Adrenal gland (tissue), 12 donors: Measurements from ENCODE around the gene RTEL1. TPM values are rescaled to one million over a fixed set of nuclear protein-coding genes. Genes with fewer than 3 reads are reported as not detected.

Experiments used
- DNase-seq, 7 donors: peaks; one replicate each; pipeline ENCODE4 v3.0.0-alpha.2; 2019 to 2020
- H3K27ac ChIP-seq, 5 donors: fragments of 200-600 bp; sonication (generic) in 4 of 5; 1 replicate in 3 of 5; 2 replicates in 2 of 5; pipeline versions ENCODE4 v1.5.1 to v1.8.0; 2016 to 2020; ENCODE audit warnings: mild to moderate bottlenecking in 1 of 5
- H3K27me3 ChIP-seq: fragments of 200-600 bp; 2 replicates; pipeline ENCODE4 v1.8.0; 2021
- H3K36me3 ChIP-seq, 2 donors: fragments of 200-600 bp; replicated peaks in 1 of 2; 1 replicate in 1 of 2; 2 replicates in 1 of 2; pipeline versions ENCODE4 v1.5.1 to v1.8.0; 2018 to 2022
- H3K4me1 ChIP-seq, 2 donors: fragments of 200-600 bp; replicated peaks in 1 of 2; 1 replicate in 1 of 2; 2 replicates in 1 of 2; pipeline versions ENCODE4 v1.5.1 to v1.8.0; 2018 to 2021
- H3K4me3 ChIP-seq, 4 donors: fragments of 200-600 bp; sonication (generic) in 3 of 4; one replicate each; pipeline ENCODE4 v1.5.1; 2016 to 2018
- H3K9me3 ChIP-seq, 3 donors: fragments of 200-600 bp; sonication (generic) in 1 of 3; replicated peaks in 1 of 3; 1 replicate in 2 of 3; 2 replicates in 1 of 3; pipeline versions ENCODE4 v1.5.1 to v1.8.0; 2016 to 2021
- POLR2A ChIP-seq, 2 donors: fragments of 450-650 bp; IDR thresholded peaks; one replicate each; pipeline ENCODE4 v1.6.1; 2017; ENCODE audit warnings: antibody characterized with exemption in 2 of 2, mild to moderate bottlenecking in 2 of 2, moderate library complexity in 1 of 2
- WGBS, 4 donors: extraction: QIAGEN DNeasy Blood & Tissue Kit in 2 of 4; methylation state at CpG; one replicate each; pipeline versions ENCODE4 v1.1.5 to v1.1.7; 2013 to 2017; 5-methylcytosine and 5-hydroxymethylcytosine counted together
- intact Hi-C, 2 donors: fragments of 100-400 bp; cut with DNase I; formaldehyde crosslinking; loops; one replicate each; pipeline versions ENCODE4 v1.14.1 to v1.15.0; 2022 to 2023
- polyA plus RNA-seq, 3 donors: library from polyadenylated mRNA; stranded (reverse); fragments of 200-250 nt in 2 of 3; fragments of 350-450 nt in 1 of 3; fragmentation: Illumina TruSeq in 1 of 3; extraction: RNeasy Lipid Tissue Mini Kit (QIAGEN cat#74804) in 1 of 3; gene quantifications; one replicate each; pipeline ENCODE4 v1.2.3, GENCODE V29; 2013 to 2014
- total RNA-seq, 9 donors: library from RNA; depleted of rRNA in 4 of 9; stranded (reverse); fragments of >200 nt in 4 of 9; fragments of 120-200 nt in 1 of 9; fragmentation: NEBNext Ultra II Directional in 1 of 9; extraction: Animal tissue kit (Norgen Biotek cat#: 25700) in 1 of 9; gene quantifications; one replicate each; pipeline versions ENCODE4 v1.1.0 to v1.2.4, GENCODE V29; 2013 to 2023
- TF ChIP-seq, protein P1 (sequence below), 6 experiments: fragments of 450-650 bp in 4 of 6; fragments of 200-600 bp in 2 of 6; sonication (generic) in 1 of 6; IDR thresholded peaks; 1 replicate in 5 of 6; 2 replicates in 1 of 6; pipeline versions ENCODE4 v1.5.1 to v1.8.0; 2016 to 2021; ENCODE audit warnings: antibody characterized with exemption in 6 of 6, mild to moderate bottlenecking in 2 of 6, moderate library complexity in 1 of 6
- donor health status: healthy with polysubstance abuse.
- donor health status: Bipolar disorder and iron deficiency.
- donor health status: DM: yes; HTN: yes; CAD: no.
- donor health status: DM: no; HTN: no; CAD: no.
- donor health status: DM: no; HTN: no; CAD: no.
- donor health status: DM: yes; HTN: yes; CAD: no.

RTEL1 gene
- total and polyA plus RNA-seq, 12 donors, result 9.4 to 110 (median 32.1) TPM

DNA sequence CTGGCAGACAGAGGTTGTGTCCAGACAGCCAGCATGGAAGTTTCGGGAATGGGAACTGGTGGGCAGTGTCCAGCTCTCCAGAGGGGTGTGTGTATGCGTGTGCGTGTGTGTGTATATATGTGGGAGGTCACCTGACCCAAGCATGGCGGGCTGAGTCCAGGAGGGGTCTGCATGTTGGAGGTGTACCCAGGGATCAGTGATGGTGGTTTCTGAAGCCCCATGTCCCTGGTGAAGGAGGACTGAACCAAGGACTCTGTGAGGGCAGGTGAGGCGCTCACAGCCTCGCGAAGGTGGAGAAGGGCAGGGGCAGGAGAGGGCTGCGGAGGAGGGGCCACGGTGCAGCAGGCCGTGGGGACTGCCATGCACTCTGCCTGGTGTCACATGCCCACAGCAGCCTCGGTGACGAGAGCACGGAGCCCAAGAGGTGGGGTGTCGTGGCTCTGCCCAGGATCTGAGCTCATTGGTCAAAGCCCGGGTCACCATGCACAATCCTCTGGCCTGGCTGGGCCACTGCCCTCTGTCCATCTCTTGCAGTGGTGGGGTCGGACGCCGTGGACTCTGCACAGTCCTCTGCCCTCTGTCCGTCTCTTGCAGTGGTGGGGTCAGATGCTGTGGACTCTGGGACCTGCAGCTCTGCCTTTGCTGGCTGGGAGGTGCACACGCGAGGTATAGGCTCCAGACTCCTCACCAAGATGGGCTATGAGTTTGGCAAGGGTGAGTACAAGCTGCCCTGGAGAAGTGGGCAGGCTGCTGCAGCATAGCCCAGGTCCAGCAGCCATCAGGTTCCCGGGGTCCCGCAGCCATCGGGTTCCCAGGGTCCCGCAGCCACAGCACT lies 76.2 kb downstream of the RTEL1 start:
- H3K36me3 ChIP-seq, result peaks cover 0 to 24% of the 10 kb centered on the region in 2 donors
- no peak overlapping the region for H3K4me3 ChIP-seq
- H3K27ac ChIP-seq, result no peak overlapping the region
- peak in 1 of 7 donors; percentile 21 for DNase-seq
- WGBS, 4 donors, result 92 to 100% (median 93%) methylated on average over 6 to 25 of the region's 25 CpGs
- peaks cover 23 to 26% of the 10 kb centered on the region in 2 donors for H3K4me1 ChIP-seq
- intact Hi-C loops, result no loop called here
- H3K9me3 ChIP-seq, result no peaks in the 10 kb centered on the region
- TF ChIP-seq POLR2A (IDR thresholded peaks at IDR 0.05), result no peak
- TF ChIP-seq, protein P1, sequence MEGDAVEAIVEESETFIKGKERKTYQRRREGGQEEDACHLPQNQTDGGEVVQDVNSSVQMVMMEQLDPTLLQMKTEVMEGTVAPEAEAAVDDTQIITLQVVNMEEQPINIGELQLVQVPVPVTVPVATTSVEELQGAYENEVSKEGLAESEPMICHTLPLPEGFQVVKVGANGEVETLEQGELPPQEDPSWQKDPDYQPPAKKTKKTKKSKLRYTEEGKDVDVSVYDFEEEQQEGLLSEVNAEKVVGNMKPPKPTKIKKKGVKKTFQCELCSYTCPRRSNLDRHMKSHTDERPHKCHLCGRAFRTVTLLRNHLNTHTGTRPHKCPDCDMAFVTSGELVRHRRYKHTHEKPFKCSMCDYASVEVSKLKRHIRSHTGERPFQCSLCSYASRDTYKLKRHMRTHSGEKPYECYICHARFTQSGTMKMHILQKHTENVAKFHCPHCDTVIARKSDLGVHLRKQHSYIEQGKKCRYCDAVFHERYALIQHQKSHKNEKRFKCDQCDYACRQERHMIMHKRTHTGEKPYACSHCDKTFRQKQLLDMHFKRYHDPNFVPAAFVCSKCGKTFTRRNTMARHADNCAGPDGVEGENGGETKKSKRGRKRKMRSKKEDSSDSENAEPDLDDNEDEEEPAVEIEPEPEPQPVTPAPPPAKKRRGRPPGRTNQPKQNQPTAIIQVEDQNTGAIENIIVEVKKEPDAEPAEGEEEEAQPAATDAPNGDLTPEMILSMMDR (IDR thresholded peaks at IDR 0.05), result no peak
- no peaks in the 10 kb centered on the region for H3K27me3 ChIP-seq

DNA sequence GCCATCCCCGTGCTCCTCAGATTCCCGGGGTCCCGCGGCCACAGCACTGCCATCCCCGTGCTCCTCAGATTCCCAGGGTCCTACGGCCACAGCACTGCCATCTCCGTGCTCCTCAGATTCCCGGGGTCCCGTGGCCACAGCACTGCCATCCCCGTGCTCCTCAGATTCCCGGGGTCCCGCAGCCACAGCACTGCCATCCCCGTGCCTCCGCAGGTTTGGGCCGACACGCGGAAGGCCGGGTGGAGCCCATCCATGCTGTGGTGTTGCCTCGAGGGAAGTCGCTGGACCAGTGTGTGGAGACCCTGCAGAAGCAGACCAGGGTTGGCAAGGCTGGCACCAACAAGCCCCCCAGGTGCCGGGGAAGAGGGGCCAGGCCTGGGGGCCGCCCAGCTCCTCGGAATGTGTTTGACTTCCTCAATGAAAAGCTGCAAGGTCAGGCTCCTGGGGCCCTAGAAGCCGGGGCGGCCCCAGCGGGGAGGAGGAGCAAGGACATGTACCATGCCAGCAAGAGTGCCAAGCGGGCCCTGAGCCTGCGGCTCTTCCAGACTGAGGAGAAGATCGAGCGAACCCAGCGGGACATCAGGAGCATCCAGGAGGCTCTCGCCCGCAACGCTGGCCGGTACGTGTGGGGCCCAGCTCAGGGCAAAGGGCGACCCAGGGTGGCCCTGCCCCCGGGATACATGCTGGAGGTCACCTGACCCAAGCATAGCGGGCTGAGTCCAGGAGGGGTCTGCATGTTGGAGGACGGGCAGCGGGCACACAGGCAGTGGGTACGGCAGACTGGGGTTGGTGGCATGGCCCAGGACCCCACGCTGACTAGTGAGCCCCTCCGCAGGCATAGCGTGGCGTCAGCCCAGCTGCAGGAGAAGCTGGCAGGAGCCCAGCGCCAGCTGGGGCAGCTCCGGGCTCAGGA lies 77.1 kb downstream of the RTEL1 start:
- no peaks in the 10 kb centered on the region for H3K9me3 ChIP-seq
- 65 to 79% (median 69%) methylated on average over 31 to 48 of the region's 48 CpGs for WGBS, 4 donors
- peak in 5 of 7 donors; percentile 27 to 63 (median 42) for DNase-seq
- intact Hi-C loops, result no loop called here
- no peak overlapping the region for H3K27ac ChIP-seq
- peaks cover 23 to 26% of the 10 kb centered on the region in 2 donors for H3K4me1 ChIP-seq
- H3K4me3 ChIP-seq, result no peak overlapping the region
- TF ChIP-seq, protein P1 (IDR thresholded peaks at IDR 0.05), result peak in 1 of 6 experiments; percentile 2
- no peak for TF ChIP-seq POLR2A (IDR thresholded peaks at IDR 0.05)
- no peaks in the 10 kb centered on the region for H3K27me3 ChIP-seq
- H3K36me3 ChIP-seq, result peaks cover 0 to 24% of the 10 kb centered on the region in 2 donors

DNA sequence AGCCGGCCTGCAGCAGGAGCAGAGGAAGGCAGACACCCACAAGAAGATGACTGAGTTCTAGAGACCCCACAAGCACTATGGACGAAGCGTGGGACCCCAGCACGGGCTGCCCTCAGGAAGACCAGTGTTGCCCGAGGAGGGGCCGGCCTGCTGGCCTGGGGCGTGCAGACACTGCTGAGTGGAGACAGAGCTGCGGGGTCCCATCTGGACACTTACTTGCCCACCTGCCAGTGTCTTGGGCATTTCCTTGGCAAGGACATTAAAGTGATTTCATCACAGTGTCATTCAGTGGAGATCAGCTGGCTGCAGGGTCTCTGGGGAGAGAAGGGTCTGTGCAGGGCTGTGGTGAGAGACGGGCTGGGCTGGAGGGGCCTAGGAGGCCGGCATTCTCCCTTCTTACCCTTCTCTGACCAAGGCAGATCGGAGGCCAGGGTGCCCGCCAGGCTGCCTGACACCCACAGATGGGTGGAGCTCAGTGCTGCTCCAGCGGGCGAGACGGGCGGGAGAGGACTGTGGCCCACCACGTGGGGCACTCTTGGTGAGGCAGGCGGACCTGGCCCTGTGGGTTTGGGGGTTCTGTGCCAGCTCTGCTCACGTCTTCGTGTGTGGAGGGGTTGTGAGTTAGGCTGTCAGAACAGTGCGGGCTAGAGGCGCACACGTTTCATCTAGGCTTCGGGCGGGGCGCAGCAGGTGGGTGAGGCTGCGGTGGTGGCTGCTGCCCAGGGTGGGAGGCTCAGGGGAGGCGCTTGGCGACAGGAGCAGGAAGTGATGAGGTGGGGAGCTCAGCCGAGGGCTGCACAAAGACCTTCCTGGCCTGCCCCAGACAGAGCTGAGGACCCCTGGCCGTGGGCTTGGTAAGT lies 78.0 kb downstream of the RTEL1 start, which contains the start of gene LIME1:
TSS of gene LIME1 (plus strand) at position 806 of the 860 bp plus-strand sequence. CDS start 886 bp downstream, outside the sequence.
- TF ChIP-seq, protein P1 (IDR thresholded peaks at IDR 0.05), result no peak
- peak in 3 of 7 donors; percentile 11 to 32 (median 20) for DNase-seq

More for the DNA sequence above, 78.0 kb downstream of the RTEL1 start, which contains the start of gene LIME1:
- WGBS, 4 donors, result 75 to 84% (median 79%) methylated on average over 12 to 31 of the region's 31 CpGs
- intact Hi-C loops, result no loop called here
- Histone ChIP-seq H3K36me3 (peaks cover 0 to 24% of the 10 kb centered on the region in 2 donors), H3K27ac (no peak within 1 kb of the TSS), H3K9me3 (no peaks in the 10 kb centered on the region), H3K4me1 (peaks cover 30 to 32% of the 10 kb centered on the region in 2 donors), H3K4me3 (peak within 1 kb of the TSS in 1 of 4 donors; percentile 33), H3K27me3 (no peaks in the 10 kb centered on the region)
